Right atrium auricular region (tissue), 2 donors: ENCODE measurements around the gene ILKAP. TPM values are rescaled to one million over a fixed set of nuclear protein-coding genes. Genes with fewer than 3 reads are reported as not detected.

ENCODE experiments used
- DNase-seq: peaks from one replicate; pipeline ENCODE4 v3.0.0-alpha.2; 2019; ENCODE audit warnings: low spot score
- H3K27ac ChIP-seq, 2 donors: fragments of 200-600 bp; sonication (generic); 1 replicate in 1 of 2; 2 replicates in 1 of 2; pipeline ENCODE4 v1.5.1; 2016 to 2019
- H3K27me3 ChIP-seq, 2 donors: fragments of 200-600 bp; sonication (generic); one replicate each; pipeline versions ENCODE4 v1.5.1 to v1.6.0; 2017 to 2019
- H3K36me3 ChIP-seq: fragments of 200-600 bp; sonication (generic); one replicate; pipeline ENCODE4 v1.5.1; 2016
- H3K4me1 ChIP-seq, 2 donors: fragments of 200-600 bp; sonication (generic); one replicate each; pipeline versions ENCODE4 v1.5.1 to v1.6.0; 2017 to 2019
- H3K4me3 ChIP-seq, 2 donors: fragments of 200-600 bp; sonication (generic); 1 replicate in 1 of 2; 2 replicates in 1 of 2; pipeline ENCODE4 v1.5.1; 2017 to 2019; ENCODE audit warnings: mild to moderate bottlenecking in 1 of 2, moderate library complexity in 1 of 2
- H3K9me3 ChIP-seq, 2 donors: fragments of 200-600 bp; sonication (generic); one replicate each; pipeline ENCODE4 v1.5.1; 2019
- CTCF ChIP-seq, 2 donors: fragments of 200-600 bp; sonication (generic); IDR thresholded peaks; one replicate each; pipeline ENCODE4 v1.5.1; 2019; ENCODE audit warnings: antibody characterized with exemption in 2 of 2
- total RNA-seq, 2 donors: library from RNA; depleted of rRNA; stranded (reverse); fragments of >200 nt; gene quantifications; one replicate each; pipeline ENCODE4 v1.1.0, GENCODE V29; 2016

Gene ILKAP
- total RNA-seq, 2 donors from 2014 or later, result 15.9 to 17.6 TPM

DNA sequence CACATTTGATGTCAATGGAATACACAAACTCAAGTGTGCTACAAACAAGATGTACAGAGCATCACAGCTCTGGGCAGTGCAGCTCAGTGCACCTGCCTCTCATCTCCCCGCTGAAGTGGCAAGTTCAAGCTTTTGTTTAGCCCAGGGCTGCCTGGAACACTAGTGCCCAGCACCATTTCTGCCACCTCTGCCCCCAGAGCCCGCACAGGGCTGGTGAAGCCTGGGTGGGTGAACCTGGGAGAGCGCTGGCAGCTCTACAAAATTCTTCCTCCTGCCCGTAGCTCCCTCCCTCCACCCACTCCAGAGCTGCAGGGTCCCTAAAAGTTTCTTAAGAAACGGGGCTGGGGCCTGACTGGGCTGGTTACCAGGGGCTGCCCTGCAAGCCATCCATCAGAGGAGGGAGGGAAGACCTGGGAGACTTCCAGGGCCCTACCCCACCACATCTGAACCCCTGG is 34.8 kb upstream of the ILKAP start:
- H3K4me3 ChIP-seq, result no peak overlapping the region
- TF ChIP-seq CTCF (IDR thresholded peaks at IDR 0.05), result no peak
- no peak for DNase-seq
- peaks cover 0 to 42% of the 10 kb centered on the region in 2 donors for H3K4me1 ChIP-seq
- H3K9me3 ChIP-seq, result no peaks in the 10 kb centered on the region
- H3K27me3 ChIP-seq, result peaks cover 0 to 6% of the 10 kb centered on the region in 2 donors
- no peak overlapping the region for H3K27ac ChIP-seq
- no peaks in the 10 kb centered on the region for H3K36me3 ChIP-seq

- peaks cover 0 to 6% of the 10 kb centered on the region in 2 donors for H3K27me3 ChIP-seq
- no peak overlapping the region for H3K27ac ChIP-seq
- H3K4me1 ChIP-seq, result peaks cover 0 to 36% of the 10 kb centered on the region in 2 donors
- H3K4me3 ChIP-seq, result no peak overlapping the region
- TF ChIP-seq CTCF (IDR thresholded peaks at IDR 0.05), result no peak
- no peak for DNase-seq
- H3K9me3 ChIP-seq, result no peaks in the 10 kb centered on the region
- no peaks in the 10 kb centered on the region for H3K36me3 ChIP-seq
These were observed 34.1 kb upstream of the ILKAP start for GRCh38 chr2:238237431-238238135.

DNA sequence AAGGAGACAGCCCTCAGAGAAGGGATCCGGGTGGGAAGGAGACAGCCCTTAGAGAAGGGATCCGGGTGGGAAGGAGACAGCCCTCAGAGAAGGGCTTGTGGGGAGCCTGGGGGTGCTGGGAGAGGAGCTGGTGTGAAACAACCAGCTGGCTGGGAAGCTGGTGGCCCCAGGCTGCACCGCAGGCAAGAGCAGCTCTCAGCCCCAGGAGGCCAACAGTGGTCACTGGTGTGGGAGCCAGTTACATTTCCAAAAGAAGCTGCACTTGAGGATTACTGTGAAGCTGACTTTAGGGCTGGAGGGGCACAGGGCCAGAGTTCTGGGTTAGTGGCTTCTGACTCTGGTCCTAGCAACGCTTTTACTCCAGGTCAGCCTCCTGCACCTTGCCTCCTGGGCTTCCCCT is 33.1 kb upstream of the ILKAP start:
- H3K9me3 ChIP-seq, result no peaks in the 10 kb centered on the region

GRCh38 chr2:238235856-238236255 is 32.4 kb upstream of the ILKAP start:
- Histone ChIP-seq H3K4me3 (no peak overlapping the region), H3K9me3 (no peaks in the 10 kb centered on the region), H3K27ac (no peak overlapping the region), H3K4me1 (peaks cover 0 to 28% of the 10 kb centered on the region in 2 donors), H3K36me3 (no peaks in the 10 kb centered on the region), H3K27me3 (peaks cover 0 to 6% of the 10 kb centered on the region in 2 donors)
- no peak for DNase-seq
- no peak for TF ChIP-seq CTCF (IDR thresholded peaks at IDR 0.05)

More for the DNA sequence above, 33.1 kb upstream of the ILKAP start:
- Histone ChIP-seq H3K4me1 (peaks cover 0 to 29% of the 10 kb centered on the region in 2 donors), H3K36me3 (no peaks in the 10 kb centered on the region), H3K27ac (no peak overlapping the region), H3K4me3 (no peak overlapping the region), H3K27me3 (peaks cover 0 to 6% of the 10 kb centered on the region in 2 donors)
- no peak for TF ChIP-seq CTCF (IDR thresholded peaks at IDR 0.05)
- no peak for DNase-seq

DNA sequence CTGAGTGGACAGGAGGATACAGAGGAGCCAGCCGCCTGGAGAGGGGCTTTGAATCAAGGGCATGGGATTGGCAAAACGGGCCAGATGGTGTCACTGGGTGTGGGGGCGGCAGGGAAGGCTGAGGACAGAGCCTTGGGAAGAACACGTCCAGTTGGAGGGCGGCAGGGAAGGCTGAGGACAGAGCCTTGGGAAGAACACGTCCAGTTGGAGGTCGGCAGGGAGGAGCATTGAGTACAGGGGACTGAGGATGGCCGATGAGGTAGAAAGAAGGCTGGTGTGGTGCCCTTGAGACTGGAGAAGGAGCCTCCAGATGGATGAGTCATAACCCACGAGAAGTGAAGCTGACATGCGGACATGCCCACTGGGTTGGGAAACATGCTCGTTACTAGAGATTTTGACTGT is 31.8 kb upstream of the ILKAP start:
- no peak for TF ChIP-seq CTCF (IDR thresholded peaks at IDR 0.05)
- Histone ChIP-seq H3K36me3 (no peaks in the 10 kb centered on the region), H3K4me3 (no peak overlapping the region), H3K4me1 (peaks cover 0 to 24% of the 10 kb centered on the region in 2 donors), H3K27ac (no peak overlapping the region), H3K27me3 (peaks cover 0 to 6% of the 10 kb centered on the region in 2 donors), H3K9me3 (no peaks in the 10 kb centered on the region)
- no peak for DNase-seq
